Neural cell (in vitro differentiated cells): ENCODE measurements around the gene METTL2B.
"Not testable (repeated sequence)": the region's sequence is repeated elsewhere in the genome, so short reads cannot be mapped to it uniquely, and the experiment has no call there.

Source experiments
- CTCF ChIP-seq: fragments of 450-650 bp; IDR thresholded peaks from 2 replicates; pipeline ENCODE4 v1.5.1; 2014; ENCODE audit warnings: antibody characterized with exemption, mild to moderate bottlenecking, moderate library complexity; ENCODE audit not compliant: poor library complexity, severe bottlenecking
- EP300 ChIP-seq: fragments of 450-650 bp; conservative IDR thresholded peaks from 2 replicates; pipeline ENCODE4 v1.6.1; 2014; ENCODE audit warnings: antibody characterized with exemption, mild to moderate bottlenecking, moderate library complexity; ENCODE audit not compliant: poor library complexity, severe bottlenecking
- EZH2 ChIP-seq: fragments of 200-600, 300-800 bp; shearing (Covaris generic), sonication (generic); IDR thresholded peaks from 2 replicates; pipeline ENCODE4 v1.6.1; 2014; ENCODE audit warnings: antibody characterized with exemption, low read length, borderline replicate concordance, mild to moderate bottlenecking; ENCODE audit not compliant: insufficient read depth, poor library complexity, severe bottlenecking
- MXI1 ChIP-seq: fragments of 450-650 bp; conservative IDR thresholded peaks from 2 replicates; pipeline ENCODE4 v1.6.1; 2014; ENCODE audit warnings: antibody characterized with exemption, mild to moderate bottlenecking; ENCODE audit not compliant: poor library complexity, severe bottlenecking
- POLR2AphosphoS5 ChIP-seq: IDR thresholded peaks from 2 replicates; pipeline ENCODE4 v1.6.1; 2012
- RAD21 ChIP-seq: fragments of 450-650 bp; conservative IDR thresholded peaks from 2 replicates; pipeline ENCODE4 v1.6.1; 2014; ENCODE audit warnings: antibody characterized with exemption, mild to moderate bottlenecking, moderate library complexity
- REST ChIP-seq: IDR thresholded peaks from 2 replicates; pipeline ENCODE4 v1.6.1; 2012; ENCODE audit warnings: borderline replicate concordance

- TF ChIP-seq CTCF, RAD21, EZH2, EP300, REST, POLR2AphosphoS5, MXI1: not testable (repeated sequence)
Measured at GRCh38 chr7:128477336-128477690, 765 bp downstream of the METTL2B start.
